Measurements from ENCODE around the gene BRD4.
A peak's percentile ranks its signal among the peaks of the same experiment; 100 is the strongest.

Gene BRD4

GRCh38 chr19:15313649-15314279 is 18.6 kb downstream of the BRD4 start:
- DNase-seq, result no peak

DNA sequence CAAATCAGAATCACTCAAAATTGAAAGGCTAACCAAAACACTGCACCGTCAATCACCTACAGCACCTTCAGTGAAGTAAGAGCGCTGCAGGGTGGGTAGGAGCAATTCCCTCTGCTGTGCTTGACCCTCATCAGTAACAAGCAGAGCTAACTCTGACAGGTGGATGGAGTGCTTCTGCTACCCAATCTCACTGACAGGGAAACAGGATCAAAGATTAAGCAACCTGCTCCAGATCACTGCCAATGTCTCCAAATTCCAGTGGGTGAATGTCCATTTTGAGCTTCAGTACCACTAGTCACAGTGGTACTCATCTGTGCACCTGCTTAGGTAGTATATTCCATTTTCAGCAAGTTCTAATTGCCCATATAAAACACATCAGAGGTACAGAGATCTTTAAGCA is 25.2 kb downstream of the BRD4 start:
- no peak for DNase-seq

- no peak for DNase-seq
Measured at GRCh38 chr19:15305582-15306334, 26.6 kb downstream of the BRD4 start.

GRCh38 chr19:15304140-15304705 is 28.1 kb downstream of the BRD4 start:
- no peak for DNase-seq

GRCh38 chr19:15303105-15303780 is 29.1 kb downstream of the BRD4 start:
- peak; percentile 46 for DNase-seq

DNA sequence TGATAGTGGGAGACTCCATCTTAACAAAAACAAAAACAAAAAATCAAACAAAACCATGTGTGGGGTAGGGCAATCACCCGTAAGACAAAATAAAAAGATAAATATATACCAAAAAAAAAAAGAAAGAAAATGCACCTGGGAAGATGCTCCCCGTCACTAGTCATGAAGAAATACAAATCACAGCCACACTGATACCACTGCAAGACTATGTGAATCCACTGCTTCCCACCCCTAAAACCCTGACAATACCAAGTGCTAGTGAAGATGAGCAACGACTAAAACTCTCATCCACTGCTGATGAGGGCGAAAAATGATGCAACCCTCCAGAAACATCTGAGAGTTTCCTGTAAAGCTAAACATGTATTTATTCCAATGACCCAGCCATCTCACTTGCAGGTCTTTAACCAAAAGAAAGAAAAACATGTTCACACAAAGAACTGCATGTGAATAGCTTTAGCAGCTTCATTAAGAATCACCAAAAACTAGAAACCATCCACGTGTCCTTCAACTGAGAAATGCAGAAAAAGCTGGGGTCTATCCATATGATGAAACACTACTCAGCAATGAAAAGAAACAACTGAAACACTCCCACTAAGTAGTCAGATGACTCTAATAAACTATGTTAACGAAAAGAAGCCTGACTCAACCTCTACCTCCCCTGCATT is 31.7 kb downstream of the BRD4 start:
- DNase-seq, result peak; percentile 96

GRCh38 chr19:15299568-15300409 is 32.5 kb downstream of the BRD4 start:
- peak; percentile 94 for DNase-seq

DNA sequence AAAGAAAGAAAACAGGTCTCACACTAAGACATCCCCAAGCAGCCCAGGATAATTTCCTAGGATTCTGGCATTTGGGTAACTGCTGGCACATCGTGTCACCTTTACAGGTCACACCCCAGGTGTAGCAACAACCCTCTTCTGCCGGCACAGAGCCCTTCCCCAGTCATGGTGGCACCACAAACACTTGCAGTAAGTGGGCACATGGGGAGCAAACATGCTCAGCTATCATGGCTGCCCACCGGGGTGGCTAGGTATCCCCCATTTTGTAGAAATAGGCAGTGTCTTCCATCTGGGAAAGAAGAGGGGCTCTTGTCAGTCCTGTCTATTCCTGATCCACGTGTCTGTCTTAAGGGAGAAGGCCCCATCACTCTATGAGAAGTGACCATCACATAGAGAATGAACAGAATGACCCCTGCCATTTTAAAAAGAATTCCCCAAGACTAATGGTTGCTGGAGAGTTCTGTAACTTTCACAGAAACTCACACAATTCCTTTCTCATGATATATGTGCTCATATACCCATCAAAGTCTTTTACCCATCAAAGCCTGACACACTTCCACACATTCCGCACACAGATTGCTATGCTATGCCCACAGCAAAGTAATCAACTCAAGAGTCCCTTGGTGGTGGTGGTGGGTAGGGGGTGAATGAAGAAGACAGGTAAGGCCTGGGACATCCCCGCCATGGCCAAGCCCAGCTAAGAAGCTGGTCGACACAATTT is 33.3 kb downstream of the BRD4 start:
- peak; percentile 51 for DNase-seq

GRCh38 chr19:15297416-15298224 is 34.7 kb downstream of the BRD4 start:
- DNase-seq, result peak; percentile 66

DNA sequence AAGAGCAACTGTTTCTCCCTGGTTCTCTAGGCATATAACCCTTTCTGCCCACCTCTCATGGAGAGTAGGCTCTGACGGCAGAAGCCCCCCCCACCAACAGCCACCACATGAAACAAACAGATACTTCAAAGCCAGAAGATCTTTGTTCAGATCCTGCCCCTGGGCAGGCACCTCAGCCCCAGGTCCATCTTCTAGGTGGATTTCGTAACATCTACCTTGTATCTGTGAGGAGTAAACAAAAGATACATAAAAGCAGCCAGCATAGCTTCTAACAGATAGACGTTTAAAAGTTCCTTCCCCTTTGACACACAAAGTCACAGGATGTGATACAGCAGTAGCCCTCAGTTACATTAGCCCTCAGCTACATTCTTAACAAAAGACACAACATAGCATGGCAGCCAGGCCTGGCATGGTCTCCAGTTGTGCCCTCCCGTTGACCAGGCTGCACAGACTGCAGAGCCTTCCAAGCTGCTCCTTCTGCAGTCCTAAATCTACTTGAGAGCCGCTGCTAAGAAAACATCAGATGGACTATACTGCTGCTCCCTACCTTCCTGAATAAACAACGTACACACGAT is 35.4 kb downstream of the BRD4 start:
- DNase-seq, result no peak

DNA sequence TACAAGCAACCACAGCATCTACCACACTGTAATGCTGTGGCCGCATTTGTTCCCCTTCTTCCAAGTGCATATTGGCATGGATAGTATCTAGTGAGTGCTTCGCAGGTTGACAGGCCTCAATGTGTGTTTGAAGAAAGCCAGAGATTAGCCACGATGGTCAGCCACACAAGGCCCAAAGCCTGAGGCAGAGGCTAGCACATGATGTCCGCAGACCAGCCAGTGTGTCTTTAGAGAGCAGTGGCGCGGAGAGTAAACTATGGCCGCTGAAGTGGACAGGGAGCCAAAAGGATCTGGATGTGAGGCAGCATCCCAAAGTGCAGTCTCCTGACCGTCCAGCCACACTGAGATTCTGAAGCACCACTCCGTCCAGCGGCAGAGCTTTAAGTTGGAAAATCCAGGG is 36.0 kb downstream of the BRD4 start:
- DNase-seq, result no peak

DNA sequence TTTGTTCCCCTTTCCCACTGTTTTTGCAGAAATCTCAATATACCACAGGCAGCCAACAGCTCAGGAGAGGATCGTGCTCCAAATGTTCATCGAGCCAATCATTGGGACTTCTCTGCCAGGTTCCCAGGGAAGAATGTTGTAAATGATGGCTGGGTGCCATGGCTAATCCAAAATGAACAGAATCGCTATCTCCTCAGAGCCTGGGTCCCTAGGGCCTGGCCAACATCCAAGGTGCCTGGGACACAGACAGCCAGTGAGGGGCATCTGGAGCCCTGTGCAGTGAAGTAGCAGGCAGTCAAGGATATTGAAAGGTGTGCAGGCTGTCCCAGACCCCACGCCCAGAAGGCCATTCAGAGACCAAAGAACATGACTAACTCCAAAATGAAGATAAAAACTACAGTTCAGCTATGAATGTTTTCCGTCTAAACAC is 37.8 kb downstream of the BRD4 start:
- peak; percentile 37 for DNase-seq

GRCh38 chr19:15293781-15294491 is 38.4 kb downstream of the BRD4 start:
- DNase-seq, result peak; percentile 74

GRCh38 chr19:15292847-15293582 is 39.3 kb downstream of the BRD4 start:
- no peak for DNase-seq

- DNase-seq, result no peak
Measured at GRCh38 chr19:15292140-15292539, 40.2 kb downstream of the BRD4 start.

GRCh38 chr19:15291548-15292021 is 40.8 kb downstream of the BRD4 start:
- peak; percentile 37 for DNase-seq

GRCh38 chr19:15291089-15291488 is 41.2 kb downstream of the BRD4 start:
- peak; percentile 54 for DNase-seq

GRCh38 chr19:15290166-15290565 is 42.2 kb downstream of the BRD4 start:
- no peak for DNase-seq
